ENCODE measurements around the gene HIVEP3. TPM values are rescaled to one million over a fixed set of nuclear protein-coding genes. Genes with fewer than 3 reads are reported as not detected.

Gene HIVEP3
- total RNA-seq, 1 experiment from 2014 or later = 1.4 TPM

GRCh38 chr1:41696381-41696780 is 222.3 kb downstream of the HIVEP3 start:
- H3K4ac ChIP-seq (ENCODE audit: low read depth, low read length) = no peak overlapping the region
- no peak overlapping the region for H3K18ac ChIP-seq (ENCODE audit: insufficient read length, low read depth, low read length)
- no peak overlapping the region for H4K91ac ChIP-seq (ENCODE audit: insufficient read length, low read depth, low read length)
- WGBS (ENCODE audit: extremely low coverage, insufficient read length, low lambda C conversion rate) = no CpG with 5 or more reads among the region's 9 CpGs
- H4K8ac ChIP-seq (replicated peaks; ENCODE audit: insufficient read length, low read depth, low read length) = no peak overlapping the region
- no peaks in the 10 kb centered on the region for H3K4me1 ChIP-seq (ENCODE audit: insufficient read depth, low read length)
- no peak overlapping the region for H4K5ac ChIP-seq (ENCODE audit: insufficient read length, low read depth, low read length)
- no peak overlapping the region for H3T11ph ChIP-seq (ENCODE audit: low read length)
- H4K20me1 ChIP-seq (ENCODE audit: control insufficient read depth, insufficient read depth, insufficient read length) = no peaks in the 10 kb centered on the region
- no peak overlapping the region; the same call in 1 of the 2 replicates for H3K14ac ChIP-seq (ENCODE audit: insufficient read depth, low read length)
- Mint-ChIP-seq H3K4me3 (no peak overlapping the region), H3K27ac (no peak overlapping the region; a peak in 1 of 7 replicates), H3K27me3 (ENCODE audit: low read depth) (no peaks in the 10 kb centered on the region; the same call in 1 of the 2 replicates), H3K36me3 (ENCODE audit: insufficient read depth in 1 of 3, low read depth in 3 of 3) (no peaks in the 10 kb centered on the region), H3K9me3 (no peaks in the 10 kb centered on the region), H3K4me1 (peaks cover 2 to 3% of the 10 kb centered on the region in 2 experiments; a peak in 3 of 4 replicates)
- no peak overlapping the region for H2AK5ac ChIP-seq (ENCODE audit: insufficient read length, low read length)
- H2BK12ac ChIP-seq (ENCODE audit: insufficient read length, low read depth, low read length) = no peak overlapping the region
- no peak overlapping the region for H2BK120ac ChIP-seq (ENCODE audit: low read depth, low read length, poor library complexity, severe bottlenecking)
- H2BK5ac ChIP-seq (ENCODE audit: insufficient read length, low read length) = no peak overlapping the region
- no peaks in the 10 kb centered on the region for H3K27me3 ChIP-seq (ENCODE audit: insufficient read depth, low read length)
- H3K9me3 ChIP-seq (ENCODE audit: control insufficient read depth, low read depth, low read length) = no peaks in the 10 kb centered on the region
- H3K4me2 ChIP-seq (ENCODE audit: insufficient read depth, insufficient read length, low read length) = no peak overlapping the region
- no peak for TF ChIP-seq CTCF (conservative IDR thresholded peaks at IDR 0.05)
- no peak overlapping the region for H3K9ac ChIP-seq (ENCODE audit: extremely low read depth, insufficient read length, low read length)
- H3K56ac ChIP-seq (ENCODE audit: insufficient read length, low read depth, low read length) = no peak overlapping the region
- H3K27ac ChIP-seq (ENCODE audit: insufficient read length, low read depth, low read length) = no peak overlapping the region
- H3K23ac ChIP-seq (ENCODE audit: insufficient read length, low read depth, low read length) = no peak overlapping the region
- H3K79me1 ChIP-seq (ENCODE audit: insufficient read depth, low read depth, low read length, poor library complexity, severe bottlenecking) = no peaks in the 10 kb centered on the region
- no peak for DNase-seq
- no peaks in the 10 kb centered on the region for H3K23me2 ChIP-seq (ENCODE audit: insufficient read length, low read depth, low read length, poor library complexity, severe bottlenecking)
- no peak overlapping the region for H2BK20ac ChIP-seq (ENCODE audit: low read depth, low read length, poor library complexity, severe bottlenecking)
- H3K79me2 ChIP-seq (ENCODE audit: insufficient read depth, low read length) = no peaks in the 10 kb centered on the region
- no peak overlapping the region for H2AFZ ChIP-seq (ENCODE audit: low read length)
- H2BK15ac ChIP-seq (ENCODE audit: low read depth, low read length) = no peak overlapping the region

All from H9 (cell line).